Smooth muscle cell (in vitro differentiated cells): Measurements from ENCODE around the gene NOM1. TPM values are rescaled to one million over a fixed set of nuclear protein-coding genes. Genes with fewer than 3 reads are reported as not detected.
A peak's percentile ranks its signal among the peaks of the same experiment; 100 is the strongest.

Experiments used
- DNase-seq: peaks from one replicate; lab custom pipeline; 2025; ENCODE audit not compliant: unreplicated experiment; lab: John Stamatoyannopoulos, UW
- H2AFZ ChIP-seq: fragments of 200-600 bp; sonication (generic); 2 replicates; pipeline ENCODE4 v1.6.0; 2016; ENCODE audit warnings: antibody characterized with exemption, low read depth, mild to moderate bottlenecking
- H3F3A ChIP-seq: fragments of 200-600 bp; sonication (generic); 2 replicates; pipeline ENCODE4 v1.6.0; 2017; ENCODE audit warnings: antibody characterized with exemption, low read depth
- H3K27ac ChIP-seq: fragments of 200-600 bp; sonication (generic); 2 replicates; pipeline ENCODE4 v1.5.1; 2016; ENCODE audit warnings: low read depth, mild to moderate bottlenecking
- H3K27me3 ChIP-seq: fragments of 200-600 bp; sonication (generic); 2 replicates; pipeline ENCODE4 v1.6.1; 2016; ENCODE audit warnings: low read depth, mild to moderate bottlenecking
- H3K36me3 ChIP-seq: fragments of 200-600 bp; sonication (generic); 2 replicates; pipeline ENCODE4 v1.5.1; 2016; ENCODE audit warnings: low read depth
- H3K4me1 ChIP-seq: fragments of 200-600 bp; sonication (generic); 2 replicates; pipeline ENCODE4 v1.5.1; 2016; ENCODE audit warnings: low read depth
- H3K4me2 ChIP-seq: fragments of 200-600 bp; sonication (generic); 2 replicates; pipeline ENCODE4 v1.6.0; 2016; ENCODE audit warnings: mild to moderate bottlenecking
- H3K4me3 ChIP-seq: fragments of 200-600 bp; sonication (generic); 2 replicates; pipeline ENCODE4 v1.5.1; 2016; ENCODE audit warnings: mild to moderate bottlenecking
- H3K79me2 ChIP-seq: fragments of 200-600 bp; sonication (generic); 2 replicates; pipeline ENCODE4 v1.6.0; 2016; ENCODE audit warnings: low read depth, mild to moderate bottlenecking
- H3K9ac ChIP-seq: fragments of 200-600 bp; sonication (generic); 2 replicates; pipeline ENCODE4 v1.6.0; 2016; ENCODE audit warnings: low read depth
- H3K9me3 ChIP-seq: fragments of 200-600 bp; sonication (generic); replicated peaks from 2 replicates; pipeline ENCODE4 v1.5.1; 2016; ENCODE audit warnings: low read depth
- H4K20me1 ChIP-seq: fragments of 200-600 bp; sonication (generic); 2 replicates; pipeline ENCODE4 v1.6.0; 2016; ENCODE audit warnings: low read depth
- CTCF ChIP-seq: fragments of 200-600 bp; sonication (generic); IDR thresholded peaks from 2 replicates; pipeline ENCODE4 v1.5.1; 2017; ENCODE audit warnings: borderline replicate concordance, mild to moderate bottlenecking, antibody characterized with exemption; ENCODE audit not compliant: insufficient read depth, poor library complexity, severe bottlenecking
- WGBS: methylation state at CpG from one replicate; pipeline ENCODE4 v1.1.7; 2016; ENCODE audit warnings: low lambda C conversion rate; 5-methylcytosine and 5-hydroxymethylcytosine counted together
- polyA plus RNA-seq: library from polyadenylated mRNA; unstranded; fragments of >200 nt; fragmentation: Nextera tagmentation; extraction: Ambion mirVana; gene quantifications from 2 replicates; pipeline ENCODE4 v1.2.1, GENCODE V29; 2016
- total RNA-seq: library from RNA; depleted of rRNA; stranded (reverse); fragments of >200 nt; gene quantifications from 2 replicates; pipeline ENCODE4 v1.2.3, GENCODE V29; 2014

The NOM1 gene
- total and polyA plus RNA-seq, 2 experiments from 2014 or later, result 9.7 to 11.4 TPM

- no peaks in the 10 kb centered on the region for H3K36me3 ChIP-seq
- H2AFZ ChIP-seq, result no peak overlapping the region
- H3F3A ChIP-seq, result no peaks in the 10 kb centered on the region
- TF ChIP-seq CTCF, result no peak
- H3K27me3 ChIP-seq, result peaks cover 100% of the 10 kb centered on the region
- no peaks in the 10 kb centered on the region for H3K9me3 ChIP-seq
- no peaks in the 10 kb centered on the region for H3K79me2 ChIP-seq
- H3K4me1 ChIP-seq, result peaks cover 7% of the 10 kb centered on the region
- H4K20me1 ChIP-seq, result no peaks in the 10 kb centered on the region
- H3K27ac ChIP-seq, result no peak overlapping the region
- no peak for DNase-seq
- H3K4me2 ChIP-seq, result no peak overlapping the region
- WGBS, result 9% methylated on average over 16 of the region's 16 CpGs
- no peak overlapping the region for H3K4me3 ChIP-seq
- no peak overlapping the region for H3K9ac ChIP-seq
These were observed 67.0 kb downstream of the NOM1 start for GRCh38 chr7:157016352-157017041.

GRCh38 chr7:157017149-157017548, 67.6 kb downstream of the NOM1 start:
- Histone ChIP-seq H3K4me2 (no peak overlapping the region), H3K27ac (no peak overlapping the region), H3K9ac (no peak overlapping the region), H2AFZ (no peak overlapping the region), H3K27me3 (peaks cover 100% of the 10 kb centered on the region), H3K79me2 (no peaks in the 10 kb centered on the region), H3F3A (no peaks in the 10 kb centered on the region), H4K20me1 (no peaks in the 10 kb centered on the region), H3K4me3 (no peak overlapping the region), H3K9me3 (no peaks in the 10 kb centered on the region), H3K36me3 (no peaks in the 10 kb centered on the region), H3K4me1 (peaks cover 7% of the 10 kb centered on the region)
- DNase-seq, result no peak
- no peak for TF ChIP-seq CTCF
- 19% methylated on average over 11 of the region's 11 CpGs for WGBS

GRCh38 chr7:157017603-157018327, 68.3 kb downstream of the NOM1 start:
- H2AFZ ChIP-seq, result no peak overlapping the region
- 3% methylated on average over 47 of the region's 48 CpGs for WGBS

More at GRCh38 chr7:157017603-157018327, 68.3 kb downstream of the NOM1 start:
- Histone ChIP-seq H3F3A (no peaks in the 10 kb centered on the region), H3K27me3 (peaks cover 100% of the 10 kb centered on the region), H3K4me2 (peak overlapping the region; percentile 67), H3K36me3 (no peaks in the 10 kb centered on the region), H3K4me1 (peaks cover 10% of the 10 kb centered on the region), H3K79me2 (no peaks in the 10 kb centered on the region), H3K27ac (no peak overlapping the region), H3K9ac (no peak overlapping the region), H4K20me1 (no peaks in the 10 kb centered on the region), H3K9me3 (no peaks in the 10 kb centered on the region), H3K4me3 (no peak overlapping the region)
- no peak for DNase-seq
- no peak for TF ChIP-seq CTCF
